Measurements from ENCODE around the gene ZNF208. TPM values are rescaled to one million over a fixed set of nuclear protein-coding genes. Genes with fewer than 3 reads are reported as not detected.
"Not testable (repeated sequence)": the region's sequence is repeated elsewhere in the genome, so short reads cannot be mapped to it uniquely, and the experiment has no call there.

The ZNF208 gene
- total RNA-seq, 1 donor from 2014 or later: 31.4 TPM

GRCh38 chr19:21890017-21890416 lies 120.7 kb downstream of the ZNF208 start:
- intact Hi-C loops (cut with DNase I); DNase-seq (ENCODE audit: low spot score): not testable (repeated sequence)

- intact Hi-C loops (cut with DNase I): not testable (repeated sequence)
Measured at GRCh38 chr19:21885516-21885915, 125.2 kb downstream of the ZNF208 start.

GRCh38 chr19:21884786-21885185 lies 126.0 kb downstream of the ZNF208 start:
- DNase-seq (ENCODE audit: low spot score); intact Hi-C loops (cut with DNase I): not testable (repeated sequence)

More at GRCh38 chr19:21885516-21885915, 125.2 kb downstream of the ZNF208 start:
- DNase-seq (ENCODE audit: low spot score): not testable (repeated sequence)

GRCh38 chr19:21883516-21883915 lies 127.2 kb downstream of the ZNF208 start:
- intact Hi-C loops (cut with DNase I): no loop called here
- no peak for DNase-seq (ENCODE audit: low spot score)

Other genes with a start within 250 kb of the ZNF208 start
- gene ZNF100, start 243.4 kb downstream of the ZNF208 start, total RNA-seq: 8.0 TPM
- 6.3 TPM for gene ZNF43, start 174.8 kb downstream of the ZNF208 start, total RNA-seq
- gene ZNF257, start 41.5 kb upstream of the ZNF208 start, total RNA-seq: 1.2 TPM
- 6.2 TPM for gene ZNF676, start 186.0 kb upstream of the ZNF208 start, total RNA-seq